Frontal cortex (tissue), 4 donors: Measurements from ENCODE around the gene SMCR8. TPM values are rescaled to one million over a fixed set of nuclear protein-coding genes. Genes with fewer than 3 reads are reported as not detected.
"Not testable (repeated sequence)": the region's sequence is repeated elsewhere in the genome, so short reads cannot be mapped to it uniquely, and the experiment has no call there.

Experiments used
- DNase-seq, 2 donors: peaks; one replicate each; pipeline ENCODE4 v3.0.0; 2012; ENCODE audit warnings: low spot score in 2 of 2
- FAIRE-seq: peaks from 2 replicates; lab custom pipeline; 2012; peaks lifted over from hg19 to GRCh38; lab: Jason Lieb, UNC
- total RNA-seq: library from RNA; depleted of rRNA; stranded (reverse); fragments of >200 nt; gene quantifications from one replicate; pipeline ENCODE4 v1.2.3, GENCODE V29; 2014
- donor health status: control.
- donor health status: control.
- donor health status: control.

Gene SMCR8, protein sequence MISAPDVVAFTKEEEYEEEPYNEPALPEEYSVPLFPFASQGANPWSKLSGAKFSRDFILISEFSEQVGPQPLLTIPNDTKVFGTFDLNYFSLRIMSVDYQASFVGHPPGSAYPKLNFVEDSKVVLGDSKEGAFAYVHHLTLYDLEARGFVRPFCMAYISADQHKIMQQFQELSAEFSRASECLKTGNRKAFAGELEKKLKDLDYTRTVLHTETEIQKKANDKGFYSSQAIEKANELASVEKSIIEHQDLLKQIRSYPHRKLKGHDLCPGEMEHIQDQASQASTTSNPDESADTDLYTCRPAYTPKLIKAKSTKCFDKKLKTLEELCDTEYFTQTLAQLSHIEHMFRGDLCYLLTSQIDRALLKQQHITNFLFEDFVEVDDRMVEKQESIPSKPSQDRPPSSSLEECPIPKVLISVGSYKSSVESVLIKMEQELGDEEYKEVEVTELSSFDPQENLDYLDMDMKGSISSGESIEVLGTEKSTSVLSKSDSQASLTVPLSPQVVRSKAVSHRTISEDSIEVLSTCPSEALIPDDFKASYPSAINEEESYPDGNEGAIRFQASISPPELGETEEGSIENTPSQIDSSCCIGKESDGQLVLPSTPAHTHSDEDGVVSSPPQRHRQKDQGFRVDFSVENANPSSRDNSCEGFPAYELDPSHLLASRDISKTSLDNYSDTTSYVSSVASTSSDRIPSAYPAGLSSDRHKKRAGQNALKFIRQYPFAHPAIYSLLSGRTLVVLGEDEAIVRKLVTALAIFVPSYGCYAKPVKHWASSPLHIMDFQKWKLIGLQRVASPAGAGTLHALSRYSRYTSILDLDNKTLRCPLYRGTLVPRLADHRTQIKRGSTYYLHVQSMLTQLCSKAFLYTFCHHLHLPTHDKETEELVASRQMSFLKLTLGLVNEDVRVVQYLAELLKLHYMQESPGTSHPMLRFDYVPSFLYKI
- total RNA-seq, result 10.6 TPM

- no peak for FAIRE-seq
Measured at GRCh38 chr17:18314731-18315561, at the start of gene SMCR8, which contains the start of gene TOP3A. Gene SMCR8, plus strand, starts transcription at chr17:18315293. Its CDS starts 497 bp downstream, at chr17:18315790. Gene TOP3A, minus strand, starts transcription at chr17:18314994. Its CDS starts 216 bp downstream, at chr17:18314778.

DNA sequence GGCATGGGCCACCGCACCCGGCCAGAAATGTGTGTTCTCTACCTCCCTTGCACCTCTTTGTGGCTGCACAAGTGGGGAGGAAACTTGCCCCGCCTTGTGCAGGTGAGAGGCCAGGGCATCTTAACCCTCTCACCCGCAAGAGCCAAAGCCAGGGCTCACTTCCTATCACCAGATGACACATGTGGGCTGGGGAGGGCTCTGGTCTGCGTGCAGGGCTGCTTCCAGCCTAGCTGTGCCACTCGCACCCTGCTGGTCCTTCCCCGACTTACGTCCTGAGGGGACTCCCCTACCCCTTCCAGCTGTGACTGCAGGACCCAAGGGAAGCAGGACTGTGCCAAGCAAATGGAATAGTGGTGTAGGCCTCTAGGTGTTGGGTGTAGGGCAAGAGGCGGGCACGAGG, 47.7 kb upstream of the SMCR8 start:
- no peak for FAIRE-seq
- no peak for DNase-seq

More at GRCh38 chr17:18314731-18315561, at the start of gene SMCR8, which contains the start of gene TOP3A:
- DNase-seq, result peak; percentile 82 to 89

DNA sequence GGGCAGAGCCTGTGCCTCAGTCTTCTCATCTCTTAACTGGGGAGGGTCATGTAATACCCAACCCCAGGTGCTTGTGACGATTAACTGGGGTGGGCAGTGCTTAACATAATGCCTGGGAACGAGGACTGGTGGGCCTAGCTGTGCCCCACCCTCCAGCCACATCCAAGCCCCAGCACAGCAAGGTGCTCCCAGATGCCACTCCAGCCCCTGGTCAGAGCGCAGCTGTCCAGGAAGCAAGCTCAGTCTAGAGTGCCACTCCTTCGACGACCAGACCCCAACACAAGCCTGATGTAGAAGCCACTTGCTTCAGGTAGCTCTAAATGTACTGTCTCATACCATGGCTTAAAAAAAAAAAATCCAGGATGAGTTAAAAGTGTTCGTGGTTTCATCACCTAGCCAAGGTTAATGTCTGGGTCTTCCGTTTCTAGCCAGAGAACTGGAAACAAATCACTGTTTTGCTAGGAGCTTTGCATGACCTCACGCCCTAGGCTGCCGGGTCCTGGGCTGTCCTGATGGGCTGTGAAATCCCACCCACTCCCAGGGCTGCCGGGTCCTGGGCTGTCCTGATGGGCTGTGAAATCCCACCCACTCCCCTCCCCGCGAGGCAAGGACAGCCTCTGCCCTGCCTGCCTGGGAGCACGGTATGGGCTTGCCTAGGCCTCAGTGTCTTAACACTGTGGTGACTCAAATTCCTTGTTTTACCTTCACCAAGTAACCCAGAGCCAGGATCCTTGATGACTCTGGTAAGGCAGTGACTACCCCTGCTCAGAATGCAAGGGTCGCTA, 47.0 kb upstream of the SMCR8 start:
- no peak for FAIRE-seq
- DNase-seq, result no peak

GRCh38 chr17:18270046-18270931, 44.8 kb upstream of the SMCR8 start:
- FAIRE-seq, result no peak
- no peak for DNase-seq

DNA sequence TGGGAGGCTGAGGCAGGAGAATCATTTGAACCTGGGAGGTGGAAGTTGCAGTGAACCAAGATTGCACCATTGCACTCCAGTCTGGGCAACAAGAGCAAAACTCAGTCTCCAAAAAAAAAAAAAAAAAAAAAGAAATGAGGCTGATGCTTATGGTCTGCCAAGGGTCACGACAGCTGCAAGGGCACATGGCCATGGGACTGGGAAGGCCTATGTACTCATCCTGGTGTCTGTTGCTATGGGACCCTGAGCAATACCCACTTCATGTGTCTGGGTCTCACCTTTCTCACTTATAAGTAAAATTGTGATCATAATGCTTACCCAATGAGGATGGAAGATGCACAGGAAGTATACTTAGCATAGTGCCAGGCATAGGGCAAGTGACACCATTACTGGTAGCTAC, 38.0 kb upstream of the SMCR8 start:
- DNase-seq (no peak), FAIRE-seq (no peak)

DNA sequence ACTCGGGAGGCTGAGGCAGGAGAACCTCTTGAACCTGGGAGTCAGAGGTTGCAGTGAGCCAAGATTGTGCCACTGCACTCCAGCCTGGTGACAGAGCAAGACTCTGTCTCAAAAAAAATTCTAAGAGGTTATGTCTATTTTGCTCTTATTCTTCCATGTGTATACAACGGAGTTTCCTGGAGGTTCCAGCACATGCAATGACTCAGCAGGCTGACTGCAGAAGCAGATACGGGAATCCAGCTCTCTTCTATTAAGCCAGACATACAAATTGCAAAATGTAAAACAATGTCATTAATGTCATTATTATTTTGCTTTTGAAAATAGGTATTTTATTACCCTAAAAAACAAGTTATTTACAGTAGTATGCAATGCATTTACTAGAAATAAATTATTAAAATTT, 36.2 kb upstream of the SMCR8 start:
- DNase-seq (no peak), FAIRE-seq (no peak)

DNA sequence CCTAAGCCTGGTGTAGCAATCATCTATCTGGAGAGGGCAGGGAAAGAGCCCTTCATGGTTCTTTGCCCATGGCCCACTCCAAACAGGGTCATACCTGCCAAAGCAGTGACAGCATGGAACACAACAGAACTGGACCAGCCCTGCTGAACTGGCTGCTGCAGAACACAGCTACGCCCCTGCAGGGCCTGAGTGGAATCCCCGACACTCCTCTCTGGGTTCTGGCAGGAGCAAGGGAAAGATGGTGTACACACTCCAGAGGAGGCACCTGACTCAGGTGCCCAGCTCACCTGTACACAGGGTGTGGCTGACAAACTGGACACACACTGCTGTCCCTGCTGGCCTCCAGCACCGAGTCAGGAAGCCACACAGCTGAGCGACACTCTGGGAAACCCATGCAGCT, 34.8 kb upstream of the SMCR8 start:
- no peak for DNase-seq
- no peak for FAIRE-seq

DNA sequence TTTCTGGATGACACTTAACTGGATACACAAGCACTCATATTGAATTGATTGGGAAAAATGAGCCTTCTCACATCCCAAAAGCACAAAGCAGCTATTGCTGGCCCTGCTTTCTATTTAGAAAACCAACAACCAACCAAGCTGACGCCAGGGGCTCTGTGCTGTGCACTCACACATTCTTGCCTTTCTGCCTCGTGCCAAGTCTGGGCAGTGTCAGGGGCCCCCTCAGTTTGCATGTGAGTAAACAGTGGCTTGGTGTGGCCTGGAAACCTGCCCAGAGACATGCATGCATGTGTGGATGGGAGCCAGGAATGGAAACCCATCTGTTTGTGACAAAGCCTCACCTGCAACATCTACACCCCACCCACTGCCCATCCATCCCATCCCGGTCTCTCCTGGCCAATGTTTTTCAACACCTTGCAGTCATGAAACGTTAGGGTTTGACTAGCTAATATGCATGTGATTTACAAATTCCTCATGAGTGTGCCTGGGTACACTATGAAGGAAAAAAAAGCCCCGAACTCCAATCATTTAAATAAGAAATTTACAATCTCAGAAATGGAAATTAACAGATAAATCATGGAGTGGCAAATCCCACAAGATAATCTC, 34.2 kb upstream of the SMCR8 start:
- FAIRE-seq (no peak), DNase-seq (no peak)

DNA sequence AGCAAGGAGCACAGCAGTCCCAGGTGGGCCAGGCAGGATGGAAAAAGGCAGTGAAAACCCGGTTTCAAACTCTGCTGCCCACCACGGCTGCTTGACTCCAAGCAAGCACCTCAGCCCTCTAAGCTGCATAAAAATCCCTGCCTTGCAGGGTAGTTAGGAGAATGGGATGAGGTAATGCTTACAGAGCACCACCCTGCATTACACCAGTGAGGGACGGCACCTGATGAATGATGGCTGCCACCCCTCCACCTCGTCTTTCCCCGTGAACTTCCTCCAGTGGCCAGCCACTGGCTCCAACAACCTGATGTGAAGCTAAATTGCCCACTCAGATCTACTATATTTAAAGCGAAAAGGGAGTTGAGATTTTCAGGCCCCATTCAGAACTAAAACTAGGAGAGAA, 33.3 kb upstream of the SMCR8 start:
- FAIRE-seq (no peak), DNase-seq (no peak)

DNA sequence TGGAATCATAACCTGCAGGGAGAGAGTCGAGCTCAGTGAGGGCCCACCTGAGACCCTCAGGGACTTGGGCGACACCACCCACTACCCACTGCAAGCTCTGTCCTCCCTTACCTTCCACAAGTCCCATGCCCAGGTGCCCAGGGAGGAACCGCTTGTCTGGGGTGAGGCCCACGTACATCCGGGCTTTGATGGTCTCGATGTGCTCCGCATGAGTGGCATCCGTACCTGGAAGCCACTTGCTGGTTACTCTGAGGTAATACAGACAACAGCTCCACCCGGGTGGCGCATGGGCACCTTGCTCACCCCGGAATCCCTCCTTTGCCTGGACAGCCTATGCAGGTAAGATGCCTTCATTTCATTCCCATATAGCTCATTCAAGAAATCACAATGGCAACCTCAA, 29.8 kb upstream of the SMCR8 start:
- no peak for DNase-seq
- no peak for FAIRE-seq

GRCh38 chr17:18291718-18292540, 23.2 kb upstream of the SMCR8 start:
- FAIRE-seq, result no peak
- no peak for DNase-seq

- FAIRE-seq, DNase-seq: not testable (repeated sequence)
Measured at GRCh38 chr17:18298061-18298460, 17.0 kb upstream of the SMCR8 start.

DNA sequence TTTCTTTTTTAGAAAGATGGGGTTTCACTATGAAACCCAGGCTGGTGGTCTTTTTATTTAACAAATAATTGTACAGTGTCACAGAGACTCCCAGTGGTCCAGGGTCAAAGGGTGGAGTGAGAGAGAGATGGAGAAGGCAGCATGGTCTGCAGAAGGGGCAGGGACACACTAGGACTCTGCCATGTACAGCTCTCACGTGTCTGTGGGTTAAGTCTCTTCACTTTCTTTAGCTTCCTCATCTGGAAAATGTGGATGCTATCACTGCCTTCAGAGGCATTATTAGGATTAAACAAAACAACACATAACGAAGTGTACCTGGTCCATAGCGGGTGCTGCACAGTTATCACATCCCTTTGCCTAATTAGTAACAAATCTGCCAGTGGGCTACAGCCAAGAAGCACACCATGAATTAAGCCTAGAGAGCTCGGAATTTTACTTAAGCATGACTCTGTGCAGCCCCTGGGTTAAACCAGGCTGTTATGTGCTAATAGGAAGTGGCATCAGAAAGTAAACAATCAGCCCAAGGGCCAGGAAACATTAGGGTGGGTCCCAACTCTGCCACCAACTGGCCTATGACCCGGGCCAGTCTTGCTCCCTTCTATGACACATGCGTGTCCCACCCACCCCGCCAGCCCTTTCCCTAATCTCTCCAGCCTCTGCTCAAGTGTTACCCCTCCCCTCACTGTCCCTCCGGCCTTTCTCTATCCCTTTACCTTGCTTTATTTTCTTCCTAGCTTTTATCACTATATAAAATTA, 14.2 kb upstream of the SMCR8 start:
- FAIRE-seq (no peak), DNase-seq (no peak)

- FAIRE-seq, result not testable (repeated sequence)
Measured at GRCh38 chr17:18303206-18303605, 11.9 kb upstream of the SMCR8 start.

DNA sequence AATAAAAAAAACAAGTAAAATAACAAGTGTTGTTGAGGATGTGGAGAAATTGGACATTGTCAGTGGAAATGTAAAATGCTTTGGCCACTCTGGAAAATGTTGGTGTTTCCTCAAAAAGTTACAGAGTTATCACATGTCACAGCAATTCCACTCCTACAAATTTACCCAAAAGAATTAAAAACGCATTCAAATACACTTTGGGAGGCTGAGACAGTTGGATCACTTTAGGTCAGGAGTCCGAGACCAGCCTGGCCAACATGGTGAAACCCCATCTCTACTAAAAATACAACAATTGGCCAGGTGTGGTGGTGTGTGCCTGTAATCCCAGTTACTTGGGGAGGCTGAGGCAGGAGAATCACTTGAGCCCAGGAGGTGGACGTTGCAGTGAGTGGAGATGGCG, 5.9 kb upstream of the SMCR8 start:
- DNase-seq (no peak), FAIRE-seq (no peak)

More at GRCh38 chr17:18303206-18303605, 11.9 kb upstream of the SMCR8 start:
- not testable (repeated sequence) for DNase-seq
